ENCODE data around the gene KCNJ6.

The KCNJ6 gene

DNA sequence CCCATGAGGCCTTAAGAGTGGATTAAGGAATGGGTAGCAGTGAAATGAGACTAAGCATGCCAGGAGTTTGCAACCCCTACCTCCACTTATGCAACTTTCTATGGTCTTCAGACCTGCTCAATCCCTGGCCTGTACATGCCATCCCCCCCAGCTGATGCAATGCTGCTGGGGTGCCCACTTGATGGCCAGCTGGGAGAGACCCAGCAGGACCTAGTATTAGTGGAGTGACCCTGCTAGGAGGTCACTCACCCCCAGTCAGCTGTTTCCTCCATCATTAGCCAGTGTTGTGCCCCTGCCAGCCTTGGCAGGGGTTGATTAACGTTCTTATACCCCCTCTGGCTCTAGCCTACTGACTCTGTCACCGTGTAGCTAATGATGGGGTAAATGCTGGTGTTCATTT, 313.1 kb downstream of the KCNJ6 start:
- H3K4me3 ChIP-seq (ENCODE audit: severe bottlenecking), result no peak overlapping the region
- H3K27ac ChIP-seq (ENCODE audit: poor library complexity, severe bottlenecking), result no peak overlapping the region
- H3K9me3 ChIP-seq (ENCODE audit: severe bottlenecking), result no peaks in the 10 kb centered on the region
- H3K27me3 ChIP-seq (ENCODE audit: insufficient read depth, poor library complexity, severe bottlenecking), result no peaks in the 10 kb centered on the region
- ATAC-seq (ENCODE audit: low read depth), result no peak
- DNase-seq (ENCODE audit: low spot score), result no peak
- H3K36me3 ChIP-seq (ENCODE audit: low read depth), result no peaks in the 10 kb centered on the region
- no peaks in the 10 kb centered on the region for H3K4me1 ChIP-seq (ENCODE audit: insufficient read depth, poor library complexity, severe bottlenecking)
- TF ChIP-seq, protein P1, sequence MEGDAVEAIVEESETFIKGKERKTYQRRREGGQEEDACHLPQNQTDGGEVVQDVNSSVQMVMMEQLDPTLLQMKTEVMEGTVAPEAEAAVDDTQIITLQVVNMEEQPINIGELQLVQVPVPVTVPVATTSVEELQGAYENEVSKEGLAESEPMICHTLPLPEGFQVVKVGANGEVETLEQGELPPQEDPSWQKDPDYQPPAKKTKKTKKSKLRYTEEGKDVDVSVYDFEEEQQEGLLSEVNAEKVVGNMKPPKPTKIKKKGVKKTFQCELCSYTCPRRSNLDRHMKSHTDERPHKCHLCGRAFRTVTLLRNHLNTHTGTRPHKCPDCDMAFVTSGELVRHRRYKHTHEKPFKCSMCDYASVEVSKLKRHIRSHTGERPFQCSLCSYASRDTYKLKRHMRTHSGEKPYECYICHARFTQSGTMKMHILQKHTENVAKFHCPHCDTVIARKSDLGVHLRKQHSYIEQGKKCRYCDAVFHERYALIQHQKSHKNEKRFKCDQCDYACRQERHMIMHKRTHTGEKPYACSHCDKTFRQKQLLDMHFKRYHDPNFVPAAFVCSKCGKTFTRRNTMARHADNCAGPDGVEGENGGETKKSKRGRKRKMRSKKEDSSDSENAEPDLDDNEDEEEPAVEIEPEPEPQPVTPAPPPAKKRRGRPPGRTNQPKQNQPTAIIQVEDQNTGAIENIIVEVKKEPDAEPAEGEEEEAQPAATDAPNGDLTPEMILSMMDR (IDR thresholded peaks at IDR 0.05; ENCODE audit: poor library complexity, severe bottlenecking), result no peak

DNA sequence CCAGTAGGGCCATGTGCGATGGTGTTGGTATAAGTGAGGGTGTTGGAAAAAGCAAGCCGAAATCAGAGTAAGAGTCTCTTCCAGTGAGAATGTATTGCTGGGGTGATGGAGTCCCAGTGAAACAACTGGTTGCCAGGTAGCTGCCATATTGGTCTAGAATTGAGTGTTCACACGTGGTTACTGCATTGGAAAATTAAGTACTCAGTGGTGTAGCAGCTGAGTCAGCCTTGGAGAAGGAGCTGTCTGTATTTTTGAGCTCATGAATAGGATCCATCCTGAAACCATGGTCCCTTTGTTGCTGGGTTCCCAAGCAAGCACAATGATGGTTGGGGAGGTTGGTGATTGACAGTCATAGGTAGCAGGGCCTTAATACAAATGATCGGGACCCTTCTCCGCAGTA, 314.3 kb downstream of the KCNJ6 start:
- H3K27me3 ChIP-seq (ENCODE audit: insufficient read depth, poor library complexity, severe bottlenecking), result no peaks in the 10 kb centered on the region
- TF ChIP-seq, protein P1 (IDR thresholded peaks at IDR 0.05; ENCODE audit: poor library complexity, severe bottlenecking), result no peak
- no peaks in the 10 kb centered on the region for H3K36me3 ChIP-seq (ENCODE audit: low read depth)
- no peak for ATAC-seq (ENCODE audit: low read depth)
- no peaks in the 10 kb centered on the region for H3K4me1 ChIP-seq (ENCODE audit: insufficient read depth, poor library complexity, severe bottlenecking)
- no peak overlapping the region for H3K4me3 ChIP-seq (ENCODE audit: severe bottlenecking)
- no peaks in the 10 kb centered on the region for H3K9me3 ChIP-seq (ENCODE audit: severe bottlenecking)
- DNase-seq (ENCODE audit: low spot score), result no peak
- no peak overlapping the region for H3K27ac ChIP-seq (ENCODE audit: poor library complexity, severe bottlenecking)

DNA sequence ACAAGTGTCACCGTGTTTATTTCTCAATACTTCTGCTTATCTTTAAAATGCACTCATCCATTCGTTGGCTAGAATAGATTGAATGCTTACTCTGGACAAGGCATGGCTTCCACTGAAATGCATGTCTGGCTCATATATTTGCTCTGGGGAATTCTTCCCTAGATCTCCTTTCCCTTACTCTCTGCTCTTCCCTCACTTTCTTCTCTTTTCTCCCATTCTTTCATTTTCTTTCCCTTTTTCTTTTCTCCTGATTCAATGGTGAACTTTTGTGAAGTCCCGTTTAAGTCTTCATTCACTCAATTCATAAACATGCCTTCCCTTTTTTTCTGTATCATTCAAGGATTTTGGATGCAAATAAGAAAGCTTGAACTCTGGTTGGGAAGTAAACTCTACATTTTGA, 315.2 kb downstream of the KCNJ6 start:
- H3K9me3 ChIP-seq (ENCODE audit: severe bottlenecking), result no peaks in the 10 kb centered on the region
- no peaks in the 10 kb centered on the region for H3K36me3 ChIP-seq (ENCODE audit: low read depth)
- no peak overlapping the region for H3K27ac ChIP-seq (ENCODE audit: poor library complexity, severe bottlenecking)
- no peak for ATAC-seq (ENCODE audit: low read depth)
- no peaks in the 10 kb centered on the region for H3K4me1 ChIP-seq (ENCODE audit: insufficient read depth, poor library complexity, severe bottlenecking)
- TF ChIP-seq, protein P1 (IDR thresholded peaks at IDR 0.05; ENCODE audit: poor library complexity, severe bottlenecking), result no peak
- DNase-seq (ENCODE audit: low spot score), result no peak
- no peak overlapping the region for H3K4me3 ChIP-seq (ENCODE audit: severe bottlenecking)
- no peaks in the 10 kb centered on the region for H3K27me3 ChIP-seq (ENCODE audit: insufficient read depth, poor library complexity, severe bottlenecking)

DNA sequence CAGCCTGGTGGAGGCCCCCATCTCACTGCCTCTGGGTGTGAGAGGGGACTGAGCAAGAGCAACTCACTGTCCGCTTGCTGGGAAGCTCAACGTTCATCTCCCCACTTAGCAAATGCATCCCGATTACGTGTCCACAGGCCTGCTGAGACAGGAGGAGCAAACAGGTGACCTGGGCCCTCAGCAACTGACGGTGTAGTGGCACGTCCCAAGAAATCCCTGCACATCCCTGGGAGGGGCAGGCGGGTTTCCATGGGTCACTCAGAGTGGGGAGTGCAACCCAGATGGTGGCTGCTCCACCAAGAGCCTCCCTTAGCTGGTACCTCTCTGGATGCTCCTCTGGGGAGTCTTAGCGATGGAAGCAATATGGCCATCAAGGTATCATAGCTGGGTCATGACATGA, 320.3 kb downstream of the KCNJ6 start:
- TF ChIP-seq, protein P1 (IDR thresholded peaks at IDR 0.05; ENCODE audit: poor library complexity, severe bottlenecking), result no peak
- H3K4me1 ChIP-seq (ENCODE audit: insufficient read depth, poor library complexity, severe bottlenecking), result no peaks in the 10 kb centered on the region

DNA sequence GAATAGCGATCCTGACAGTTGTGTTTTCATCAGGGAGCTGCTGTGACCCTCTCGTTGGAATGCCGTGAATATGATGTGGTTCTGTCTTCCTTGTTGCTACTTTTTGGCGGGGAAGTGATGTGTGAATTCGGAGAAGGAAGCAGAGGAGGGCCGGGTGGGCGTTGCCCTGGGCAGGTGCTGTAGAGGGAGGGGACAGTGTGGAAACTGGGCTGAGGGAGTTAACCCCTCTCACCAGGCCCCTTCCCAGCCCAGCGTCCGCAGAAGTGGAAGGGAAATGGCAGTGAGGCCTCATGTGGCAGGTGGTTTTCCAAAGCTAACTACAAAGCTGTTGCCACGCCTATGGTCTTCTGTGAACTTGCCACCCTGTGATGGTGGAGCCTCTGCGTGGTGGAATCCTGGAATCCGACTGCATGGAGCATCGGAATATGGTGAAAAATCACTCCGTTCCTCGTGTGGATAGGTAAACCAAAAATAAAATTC, 321.7 kb downstream of the KCNJ6 start:
- no peaks in the 10 kb centered on the region for H3K27me3 ChIP-seq (ENCODE audit: insufficient read depth, poor library complexity, severe bottlenecking)
- TF ChIP-seq, protein P1 (IDR thresholded peaks at IDR 0.05; ENCODE audit: poor library complexity, severe bottlenecking), result no peak
- no peaks in the 10 kb centered on the region for H3K36me3 ChIP-seq (ENCODE audit: low read depth)
- no peaks in the 10 kb centered on the region for H3K9me3 ChIP-seq (ENCODE audit: severe bottlenecking)
- no peak for ATAC-seq (ENCODE audit: low read depth)
- H3K4me1 ChIP-seq (ENCODE audit: insufficient read depth, poor library complexity, severe bottlenecking), result no peaks in the 10 kb centered on the region
- H3K4me3 ChIP-seq (ENCODE audit: severe bottlenecking), result no peak overlapping the region
- no peak overlapping the region for H3K27ac ChIP-seq (ENCODE audit: poor library complexity, severe bottlenecking)
- DNase-seq (ENCODE audit: low spot score), result no peak

More for the DNA sequence above, 320.3 kb downstream of the KCNJ6 start:
- H3K9me3 ChIP-seq (ENCODE audit: severe bottlenecking), result no peaks in the 10 kb centered on the region
- no peaks in the 10 kb centered on the region for H3K36me3 ChIP-seq (ENCODE audit: low read depth)
- no peaks in the 10 kb centered on the region for H3K27me3 ChIP-seq (ENCODE audit: insufficient read depth, poor library complexity, severe bottlenecking)
- DNase-seq (ENCODE audit: low spot score) (no peak), ATAC-seq (ENCODE audit: low read depth) (no peak)
- no peak overlapping the region for H3K27ac ChIP-seq (ENCODE audit: poor library complexity, severe bottlenecking)
- H3K4me3 ChIP-seq (ENCODE audit: severe bottlenecking), result no peak overlapping the region

All from RWPE2 (cell line).